ENCODE results near the gene CLASP1.

GRCh38 chr2:121598087-121598486, 51.2 kb downstream of the CLASP1 start:
- no peak for TF ChIP-seq CTCF (IDR thresholded peaks at IDR 0.05)
- no peak for TF ChIP-seq POLR2A (IDR thresholded peaks at IDR 0.05)
